Transverse colon (tissue), 4 donors: Measurements from ENCODE around the gene FAM8A1. TPM values are rescaled to one million over a fixed set of nuclear protein-coding genes. Genes with fewer than 3 reads are reported as not detected.

Experiments used
- DNase-seq: peaks from one replicate; pipeline ENCODE4 v3.0.0-alpha.2; 2019
- H3K27ac ChIP-seq, 4 donors: fragments of 200-600 bp; sonication (generic); 2 replicates each; pipeline ENCODE4 v1.5.1; 2016 to 2018; ENCODE audit warnings: inconsistent platforms in 4 of 4
- H3K27me3 ChIP-seq: fragments of 200-600 bp; sonication (generic); 2 replicates; pipeline ENCODE4 v1.5.1; 2017; ENCODE audit warnings: inconsistent platforms
- H3K36me3 ChIP-seq, 4 donors: fragments of 200-600 bp; sonication (generic); 2 replicates each; pipeline ENCODE4 v1.5.1; 2017 to 2019; ENCODE audit warnings: inconsistent platforms in 4 of 4
- H3K4me1 ChIP-seq, 4 donors: fragments of 200-600 bp; sonication (generic); 2 replicates each; pipeline ENCODE4 v1.5.1; 2017 to 2020; ENCODE audit warnings: inconsistent platforms in 4 of 4
- H3K4me3 ChIP-seq, 4 donors: fragments of 200-600 bp; sonication (generic); 1 replicate in 1 of 4; 2 replicates in 3 of 4; pipeline versions ENCODE4 v1.5.1 to v1.6.1; 2017 to 2019; ENCODE audit warnings: inconsistent platforms in 4 of 4
- H3K9me3 ChIP-seq, 2 donors: fragments of 200-600 bp; sonication (generic); 2 replicates each; pipeline ENCODE4 v1.5.1; 2017 to 2019; ENCODE audit warnings: inconsistent platforms in 2 of 2
- EP300 ChIP-seq: sonication (generic); formaldehyde crosslinking; IDR thresholded peaks from one replicate; pipeline ENCODE4 v1.6.1; 2017; ENCODE audit warnings: antibody characterized with exemption, low read depth
- POLR2A ChIP-seq: fragments of 450-650 bp; IDR thresholded peaks from one replicate; pipeline ENCODE4 v1.6.1; 2016; ENCODE audit warnings: antibody characterized with exemption, mild to moderate bottlenecking, moderate library complexity
- POLR2AphosphoS5 ChIP-seq, 3 donors: sonication (generic); formaldehyde crosslinking; IDR thresholded peaks; one replicate each; pipeline ENCODE4 v1.6.1; 2016; ENCODE audit warnings: antibody characterized with exemption in 3 of 3
- WGBS, 2 donors: methylation state at CpG; one replicate each; pipeline ENCODE4 v1.1.5; 2018; ENCODE audit warnings: low coverage in 1 of 2; 5-methylcytosine and 5-hydroxymethylcytosine counted together
- in situ Hi-C, 4 donors: fragments of 200-750 bp; cut with MboI; loops; one replicate each; pipeline versions ENCODE4 v1.15.0 to v1.15.1; 2017; ENCODE audit warnings: low sequenced_read_pairs in 3 of 4, low pct_ligation_motif_present in 1 of 4, low pct_unique_long_range_greater_than_20kb in 1 of 4
- intact Hi-C: fragments of 100-400 bp; cut with DNase I; formaldehyde crosslinking; loops from one replicate; pipeline ENCODE4 v1.15.1; 2023; ENCODE audit warnings: low total_unique reads
- small RNA-seq, 4 donors: library from RNA; depleted of rRNA; stranded (forward); fragments of <200 nt; gene quantifications; one replicate each; pipeline ENCODE3, GENCODE V24; 2016
- total RNA-seq, 4 donors: library from RNA; depleted of rRNA; stranded (reverse); fragments of >200 nt; gene quantifications; one replicate each; pipeline ENCODE4 v1.1.0, GENCODE V29; 2016
- TF ChIP-seq, protein P1 (sequence below), 5 experiments: fragments of 200-600 bp in 3 of 5; fragments of 450-650 bp in 2 of 5; sonication (generic) in 3 of 5; IDR thresholded peaks; 1 replicate in 2 of 5; 2 replicates in 3 of 5; pipeline ENCODE4 v1.5.1; 2016 to 2017; ENCODE audit warnings: antibody characterized with exemption in 5 of 5, inconsistent platforms in 3 of 5, mild to moderate bottlenecking in 2 of 5, moderate library complexity in 1 of 5

FAM8A1 gene
- total RNA-seq, 4 donors from 2014 or later: 8.8 to 60.8 (median 49.9) TPM

DNA sequence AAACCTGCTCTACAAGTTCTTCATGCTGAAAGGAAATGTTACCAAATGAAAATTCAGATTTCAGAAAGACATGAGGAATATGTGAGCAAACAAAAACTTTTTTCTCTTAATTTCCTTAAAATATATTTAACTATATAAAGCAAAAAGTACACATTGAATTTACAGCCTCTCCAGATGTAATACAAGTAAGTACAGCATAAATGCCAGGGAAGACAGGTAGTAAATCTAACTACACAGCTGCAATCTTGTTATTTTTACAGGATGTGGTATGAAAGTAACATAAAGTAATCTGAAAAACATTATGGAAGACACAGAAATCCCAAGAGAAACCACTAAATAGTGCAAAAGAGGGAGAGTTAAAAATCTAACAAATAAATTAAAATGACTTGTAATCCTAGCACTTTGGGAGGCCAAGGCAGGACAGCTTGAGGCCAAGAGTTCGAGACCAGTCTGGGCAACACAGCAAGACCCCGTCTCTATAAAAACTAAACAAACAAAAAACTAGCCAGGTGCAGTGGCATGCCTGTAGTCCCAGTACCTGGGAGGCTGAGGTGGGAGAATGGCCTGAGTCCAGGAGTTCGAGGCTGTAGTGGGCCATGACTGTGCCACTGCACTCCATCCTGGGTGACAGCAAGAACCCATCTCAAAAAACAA is 50.7 kb downstream of the FAM8A1 start:
- Histone ChIP-seq H3K4me3 (no peak overlapping the region), H3K36me3 (peaks cover 0 to 42% (median 21%) of the 10 kb centered on the region in 4 donors), H3K27ac (no peak overlapping the region), H3K4me1 (peaks cover 0 to 17% (median 5%) of the 10 kb centered on the region in 4 donors), H3K27me3 (no peaks in the 10 kb centered on the region), H3K9me3 (no peaks in the 10 kb centered on the region)
- in situ Hi-C loops: no loop called here
- intact Hi-C loops: no loop called here
- TF ChIP-seq, protein P1, sequence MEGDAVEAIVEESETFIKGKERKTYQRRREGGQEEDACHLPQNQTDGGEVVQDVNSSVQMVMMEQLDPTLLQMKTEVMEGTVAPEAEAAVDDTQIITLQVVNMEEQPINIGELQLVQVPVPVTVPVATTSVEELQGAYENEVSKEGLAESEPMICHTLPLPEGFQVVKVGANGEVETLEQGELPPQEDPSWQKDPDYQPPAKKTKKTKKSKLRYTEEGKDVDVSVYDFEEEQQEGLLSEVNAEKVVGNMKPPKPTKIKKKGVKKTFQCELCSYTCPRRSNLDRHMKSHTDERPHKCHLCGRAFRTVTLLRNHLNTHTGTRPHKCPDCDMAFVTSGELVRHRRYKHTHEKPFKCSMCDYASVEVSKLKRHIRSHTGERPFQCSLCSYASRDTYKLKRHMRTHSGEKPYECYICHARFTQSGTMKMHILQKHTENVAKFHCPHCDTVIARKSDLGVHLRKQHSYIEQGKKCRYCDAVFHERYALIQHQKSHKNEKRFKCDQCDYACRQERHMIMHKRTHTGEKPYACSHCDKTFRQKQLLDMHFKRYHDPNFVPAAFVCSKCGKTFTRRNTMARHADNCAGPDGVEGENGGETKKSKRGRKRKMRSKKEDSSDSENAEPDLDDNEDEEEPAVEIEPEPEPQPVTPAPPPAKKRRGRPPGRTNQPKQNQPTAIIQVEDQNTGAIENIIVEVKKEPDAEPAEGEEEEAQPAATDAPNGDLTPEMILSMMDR (IDR thresholded peaks at IDR 0.05): no peak
- TF ChIP-seq POLR2A (no peak), EP300 (no peak), POLR2AphosphoS5 (IDR thresholded peaks at IDR 0.05) (no peak)
- DNase-seq: no peak
- WGBS, 2 donors: 65% methylated on average over 3 of the region's 3 CpGs; no CpG with 5 or more reads in 1 of the 2 donors

DNA sequence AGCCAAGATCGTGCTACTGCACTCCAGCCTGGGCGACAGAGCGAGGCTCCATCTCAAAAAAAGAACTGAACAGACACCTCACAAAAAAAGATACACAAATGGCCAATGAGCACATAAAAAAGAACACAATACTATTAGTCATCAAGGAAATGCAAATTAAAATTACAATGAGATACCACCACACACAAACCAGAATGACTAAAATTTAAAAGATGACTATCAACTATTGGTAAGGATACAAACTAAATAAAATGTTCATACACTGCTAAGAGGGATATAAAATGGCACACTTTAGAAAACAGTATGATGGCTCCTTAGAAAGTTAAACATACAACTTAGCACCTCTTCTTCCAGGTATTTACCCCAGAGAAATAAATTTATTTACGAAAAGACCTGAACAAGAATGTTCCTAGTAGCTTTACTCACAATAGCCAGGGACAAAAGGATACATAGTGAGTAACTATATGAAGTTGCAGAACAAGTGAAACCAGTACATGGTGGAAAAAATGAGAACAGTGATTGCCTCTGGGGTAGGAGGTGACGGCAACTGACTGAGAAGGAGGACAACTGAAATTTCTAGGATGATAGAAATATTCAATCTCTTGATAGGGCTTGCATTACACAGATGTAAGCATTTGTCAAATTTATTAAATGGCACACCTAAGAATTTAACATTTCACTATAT is 53.2 kb downstream of the FAM8A1 start:
- Histone ChIP-seq H3K4me1 (peaks cover 0 to 17% (median 5%) of the 10 kb centered on the region in 4 donors), H3K9me3 (no peaks in the 10 kb centered on the region), H3K27me3 (no peaks in the 10 kb centered on the region), H3K4me3 (no peak overlapping the region), H3K27ac (no peak overlapping the region), H3K36me3 (peaks cover 0 to 30% (median 12%) of the 10 kb centered on the region in 4 donors)
- 64 to 76% methylated on average over 4 to 5 of the region's 5 CpGs for WGBS, 2 donors
- intact Hi-C loops: no loop called here
- in situ Hi-C loops: no loop called here
- no peak for DNase-seq
- TF ChIP-seq, protein P1 (IDR thresholded peaks at IDR 0.05): no peak
- TF ChIP-seq POLR2A (no peak), POLR2AphosphoS5 (IDR thresholded peaks at IDR 0.05) (no peak), EP300 (no peak)

DNA sequence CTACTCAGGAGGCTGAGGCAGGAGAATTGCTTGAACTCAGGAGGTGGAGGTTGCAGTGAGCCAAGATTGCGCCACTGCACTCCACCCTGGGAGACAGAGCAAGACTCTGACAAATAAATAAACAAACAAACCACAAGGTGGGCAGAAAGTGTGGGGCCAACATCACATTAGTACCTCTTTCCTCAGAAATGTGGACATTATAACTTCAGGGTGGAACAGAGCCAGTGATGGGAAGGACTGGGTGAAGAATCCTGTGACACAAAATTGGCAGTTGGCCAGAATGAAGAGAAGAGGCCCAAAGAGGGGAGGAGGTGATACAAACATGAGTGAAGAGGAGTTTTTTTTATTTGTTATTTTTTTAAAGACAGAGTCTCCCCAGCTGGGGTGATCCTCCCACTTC is 56.0 kb downstream of the FAM8A1 start:
- in situ Hi-C loops (no loop called here), intact Hi-C loops (no loop called here)
- Histone ChIP-seq H3K27me3 (no peaks in the 10 kb centered on the region), H3K36me3 (peaks cover 0 to 34% (median 17%) of the 10 kb centered on the region in 4 donors), H3K4me1 (peaks cover 0 to 2% (median under 1%) of the 10 kb centered on the region in 4 donors), H3K27ac (no peak overlapping the region), H3K9me3 (no peaks in the 10 kb centered on the region), H3K4me3 (no peak overlapping the region)
- WGBS, 2 donors: 100% methylated on average over 1 of the region's 1 CpG; no CpG with 5 or more reads in 1 of the 2 donors
- DNase-seq: no peak
- TF ChIP-seq POLR2AphosphoS5 (IDR thresholded peaks at IDR 0.05) (no peak), EP300 (no peak), POLR2A (no peak)
- TF ChIP-seq, protein P1 (IDR thresholded peaks at IDR 0.05): no peak

DNA sequence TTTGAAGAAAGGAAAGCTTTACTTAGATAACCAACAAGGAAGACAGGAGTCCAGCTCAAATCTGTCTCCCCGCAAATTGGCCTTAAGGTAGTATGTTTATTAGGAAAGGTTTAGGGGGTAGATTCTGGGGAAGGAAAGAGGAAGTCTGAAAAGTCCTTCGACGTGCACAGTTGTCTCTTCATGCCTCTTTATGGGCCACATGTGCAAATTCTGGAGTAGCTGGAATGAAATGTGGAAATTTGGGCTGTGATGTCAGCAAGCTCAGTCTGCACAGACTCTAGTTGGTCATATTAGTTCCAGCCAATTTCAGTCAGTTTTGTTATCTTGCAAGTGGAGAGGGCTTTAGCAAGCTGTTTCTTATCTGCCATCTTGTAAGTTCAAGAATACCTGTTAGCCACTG is 56.5 kb downstream of the FAM8A1 start:
- intact Hi-C loops (no loop called here), in situ Hi-C loops (no loop called here)
- WGBS, 2 donors: 59 to 100% methylated on average over 2 to 3 of the region's 3 CpGs
- H3K4me3 ChIP-seq: no peak overlapping the region
- H3K36me3 ChIP-seq: peaks cover 0 to 39% (median 18%) of the 10 kb centered on the region in 4 donors
- no peak for DNase-seq
- H3K27ac ChIP-seq: no peak overlapping the region
- no peak for TF ChIP-seq EP300
- no peaks in the 10 kb centered on the region for H3K4me1 ChIP-seq
- H3K9me3 ChIP-seq: no peaks in the 10 kb centered on the region
- no peaks in the 10 kb centered on the region for H3K27me3 ChIP-seq

Small RNA genes lying within 50 kb of the gene (small RNA-seq; reads per million reads assigned to genes)
- gene RNU6-190P: 0 reads per million in 4 donors
- gene SUMO2P13: 0 reads per million in 4 donors

Other genes with a start within 250 kb of the FAM8A1 start
- gene CAP2, start 206.7 kb upstream of the FAM8A1 start, total RNA-seq: 10 to 100 TPM in 1 of 4 donors, 1 to 10 TPM in 3; 4.8 to 10.1 (median 7.8) TPM
- gene NUP153, start 106.6 kb downstream of the FAM8A1 start, total RNA-seq: 10 to 100 TPM; 27.9 to 37.0 (median 32.1) TPM